ENCODE data around the gene TENT4B.
A peak's percentile ranks its signal among the peaks of the same experiment; 100 is the strongest.
"Not testable (repeated sequence)": the region's sequence is repeated elsewhere in the genome, so short reads cannot be mapped to it uniquely, and the experiment has no call there.

Gene TENT4B

DNA sequence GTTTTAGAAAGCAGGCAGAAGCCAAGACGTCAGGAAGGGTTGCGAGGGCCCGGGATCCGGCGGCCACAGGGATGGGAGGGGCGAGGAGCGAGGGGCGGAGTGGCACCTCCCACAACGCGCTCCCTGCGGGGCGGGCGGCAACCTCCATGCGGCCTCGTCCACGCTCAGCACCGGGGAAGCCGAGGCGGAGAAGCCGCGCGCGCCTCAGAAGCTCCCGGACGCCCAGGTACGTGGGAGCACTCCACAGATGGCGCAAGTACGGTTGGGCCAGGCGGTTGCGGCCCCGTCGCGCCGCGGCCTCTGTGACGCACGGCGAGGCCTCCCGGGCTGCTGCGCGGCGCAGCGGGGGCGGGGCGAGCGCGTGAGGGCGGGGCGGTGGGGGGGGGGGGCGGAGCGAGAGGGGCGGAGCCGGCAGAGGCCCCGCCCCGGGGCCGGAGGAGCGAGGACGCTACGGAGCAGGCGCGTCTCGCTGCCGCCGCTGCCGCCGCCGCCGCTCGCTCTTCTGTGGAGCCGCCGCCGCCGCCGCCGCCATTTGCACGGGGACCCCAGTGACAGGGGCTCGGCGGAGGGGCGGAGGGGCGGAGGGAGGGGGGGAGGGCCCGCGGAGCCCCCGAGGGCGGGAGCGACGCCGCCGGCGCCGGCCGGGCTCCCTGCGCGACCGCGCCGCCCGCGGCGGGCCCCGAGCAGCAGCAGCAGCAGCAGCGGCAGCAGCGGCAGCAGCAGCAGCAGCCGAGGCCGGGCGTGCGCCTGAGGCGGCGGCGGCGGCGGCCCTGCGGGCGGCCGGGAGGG lies at the start of gene TENT4B:
TENT4B (plus strand) TSS at position 500 of the 789 bp plus-strand sequence. CDS start 316 bp downstream, outside the sequence.
- DNase-seq (ENCODE audit: insufficient read length, low spot score): peak; percentile 87
- no peak for FAIRE-seq
- TF ChIP-seq POLR2A (IDR thresholded peaks at IDR 0.05; ENCODE audit: low read depth, low read length): peak; percentile 91

DNA sequence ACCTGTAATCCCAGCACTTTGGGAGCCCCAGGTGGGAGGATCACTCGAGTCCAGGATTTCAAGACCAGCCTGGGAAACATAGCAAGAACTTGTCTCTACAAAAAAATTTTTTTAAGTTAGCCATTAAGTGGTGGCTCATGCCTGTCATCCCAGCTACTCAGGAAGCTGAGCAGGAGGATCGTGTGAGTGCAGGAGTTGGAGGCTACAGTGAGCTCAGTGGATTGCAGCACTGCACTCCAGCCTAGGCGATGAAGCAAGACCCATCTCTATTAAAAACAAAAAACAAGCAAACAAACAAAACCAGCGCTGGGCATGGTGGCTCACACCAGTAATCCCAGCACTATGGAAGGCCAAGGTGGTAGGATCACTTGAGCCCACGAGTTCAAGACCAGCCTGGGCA lies 49.3 kb upstream of the TENT4B start:
- no peak for DNase-seq (ENCODE audit: insufficient read length, low spot score)
- no peak for FAIRE-seq
- TF ChIP-seq POLR2A (IDR thresholded peaks at IDR 0.05; ENCODE audit: low read depth, low read length): no peak

DNA sequence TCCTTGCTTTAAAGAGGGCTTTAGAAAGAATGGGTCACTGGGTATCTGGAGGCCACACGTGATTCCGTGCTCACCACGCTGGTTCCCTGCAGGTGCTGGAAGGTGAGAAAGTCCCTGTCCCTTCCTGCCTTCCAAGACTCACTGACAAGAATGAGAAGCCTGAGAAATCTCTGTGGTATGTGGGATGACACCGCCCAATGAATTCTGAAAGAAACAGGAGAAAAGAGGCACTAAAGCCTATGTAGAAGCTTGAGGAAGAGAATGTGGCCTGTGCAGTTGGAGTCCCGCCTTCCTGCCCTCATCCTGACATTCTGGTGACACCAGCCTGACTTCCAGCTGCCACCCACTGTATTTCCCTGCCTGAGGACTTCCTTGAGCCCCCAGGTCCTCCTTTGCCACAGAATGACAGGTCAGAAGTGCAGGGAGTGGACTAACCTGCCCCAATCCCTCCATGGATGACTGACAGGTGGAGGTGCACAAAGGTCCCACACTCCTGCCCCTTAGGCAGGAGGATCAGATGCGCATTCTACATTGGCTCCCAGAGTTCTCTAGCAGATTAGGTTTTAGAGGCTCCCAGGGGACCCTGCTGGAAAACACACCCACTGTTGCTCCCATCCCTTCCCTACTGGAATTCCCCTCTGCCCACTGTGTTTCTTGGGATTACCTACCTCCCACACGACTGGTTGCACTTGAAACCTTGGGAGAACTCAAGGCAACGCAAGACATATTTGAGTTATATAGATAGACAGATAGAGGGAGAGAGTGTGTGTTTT lies 38.6 kb upstream of the TENT4B start:
- FAIRE-seq: no peak
- no peak for DNase-seq (ENCODE audit: insufficient read length, low spot score)
- no peak for TF ChIP-seq POLR2A (IDR thresholded peaks at IDR 0.05; ENCODE audit: low read depth, low read length)

DNA sequence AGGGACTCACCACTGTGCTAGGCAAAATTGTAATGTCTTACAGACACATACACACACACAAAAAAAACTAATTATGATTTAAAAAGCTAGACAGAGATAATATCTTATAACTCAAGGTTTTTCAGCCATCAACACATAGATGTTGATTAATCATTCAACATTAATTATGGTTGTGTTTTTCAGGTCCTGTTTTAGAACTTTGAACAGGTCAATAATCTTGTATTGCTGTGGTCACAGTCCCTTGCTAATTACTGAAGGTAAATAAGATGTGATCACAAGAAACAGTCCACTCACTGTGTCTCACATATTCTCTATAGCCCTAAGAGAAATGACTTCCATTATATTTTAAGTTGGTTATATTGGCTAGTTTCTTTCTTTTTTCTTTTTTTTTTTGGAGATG lies 32.4 kb upstream of the TENT4B start:
- FAIRE-seq: no peak
- TF ChIP-seq POLR2A (IDR thresholded peaks at IDR 0.05; ENCODE audit: low read depth, low read length): no peak
- DNase-seq (ENCODE audit: insufficient read length, low spot score): no peak

DNA sequence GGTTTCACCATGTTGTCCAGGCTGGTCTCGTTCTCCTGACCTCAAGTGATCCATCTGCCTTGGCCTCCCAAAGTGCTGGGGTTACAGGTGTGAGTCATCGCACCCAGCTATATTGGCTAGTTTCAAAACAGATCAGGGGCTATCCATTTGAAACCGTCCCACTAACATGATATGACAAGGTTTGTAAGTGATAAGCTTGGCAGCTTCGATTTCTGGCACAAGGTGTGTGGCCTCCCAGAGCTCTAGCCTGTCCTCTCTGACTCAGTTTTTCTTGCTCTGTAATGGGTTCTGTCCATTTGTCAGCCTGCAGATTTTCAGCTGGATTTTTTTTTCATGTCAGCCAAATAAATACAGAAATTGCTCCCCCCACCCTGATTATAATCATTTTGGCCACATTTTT lies 31.8 kb upstream of the TENT4B start:
- TF ChIP-seq POLR2A (IDR thresholded peaks at IDR 0.05; ENCODE audit: low read depth, low read length): no peak
- FAIRE-seq (no peak), DNase-seq (ENCODE audit: insufficient read length, low spot score) (no peak)

DNA sequence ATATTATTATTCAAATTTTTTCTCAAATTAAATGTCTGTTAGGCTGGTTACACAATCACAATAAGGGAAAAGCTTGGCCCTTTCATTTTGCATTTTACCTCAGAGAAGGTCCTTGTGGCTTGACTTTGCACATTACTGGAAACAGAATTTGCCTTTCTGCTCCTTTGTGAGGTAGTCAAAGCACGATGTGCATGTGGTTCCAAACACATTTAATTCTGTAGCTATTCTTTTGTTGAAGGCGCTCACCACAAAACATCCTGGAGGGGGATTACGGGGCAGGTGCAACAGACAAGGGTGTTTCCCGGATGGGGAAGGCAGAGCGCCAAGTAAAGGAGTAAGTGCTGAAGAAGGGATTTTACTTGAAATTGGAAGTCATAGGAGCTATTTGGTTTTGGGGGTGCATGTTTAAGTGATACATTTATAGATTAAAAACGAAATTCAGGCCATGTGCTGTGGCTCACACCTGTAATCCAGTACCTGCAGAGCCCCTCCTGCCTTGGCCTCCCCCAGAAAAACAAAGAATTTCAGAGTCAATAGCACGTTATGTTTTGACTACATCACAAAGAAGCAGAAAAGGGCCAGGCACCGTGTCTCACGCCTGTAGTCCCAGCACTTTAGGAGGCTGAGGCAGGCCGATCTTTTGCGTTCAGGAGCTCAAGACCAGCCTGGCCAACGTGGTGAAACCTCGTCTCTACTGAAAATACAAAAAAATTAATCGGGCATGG lies 31.2 kb upstream of the TENT4B start:
- FAIRE-seq (no peak), DNase-seq (ENCODE audit: insufficient read length, low spot score) (no peak)
- no peak for TF ChIP-seq POLR2A (IDR thresholded peaks at IDR 0.05; ENCODE audit: low read depth, low read length)

DNA sequence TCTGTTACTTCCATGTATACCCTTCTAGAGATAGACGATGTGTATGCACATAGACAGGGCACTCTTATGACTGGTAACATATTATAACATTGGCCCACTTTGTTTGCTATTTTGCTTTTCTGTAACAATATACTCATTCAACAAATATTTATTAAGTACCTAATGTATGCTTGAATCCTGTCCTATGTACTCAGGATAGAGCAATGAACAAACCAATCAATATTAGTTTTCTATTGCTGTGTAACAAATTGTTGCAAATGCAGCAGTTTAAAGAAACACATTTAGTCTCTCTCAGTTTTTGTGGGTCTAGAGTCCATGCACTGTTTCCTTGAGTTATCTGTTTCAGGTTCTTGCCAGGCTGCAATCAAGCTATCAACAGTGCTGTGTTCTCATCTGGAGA lies 29.7 kb upstream of the TENT4B start:
- FAIRE-seq: no peak
- no peak for TF ChIP-seq POLR2A (IDR thresholded peaks at IDR 0.05; ENCODE audit: low read depth, low read length)
- DNase-seq (ENCODE audit: insufficient read length, low spot score): no peak

DNA sequence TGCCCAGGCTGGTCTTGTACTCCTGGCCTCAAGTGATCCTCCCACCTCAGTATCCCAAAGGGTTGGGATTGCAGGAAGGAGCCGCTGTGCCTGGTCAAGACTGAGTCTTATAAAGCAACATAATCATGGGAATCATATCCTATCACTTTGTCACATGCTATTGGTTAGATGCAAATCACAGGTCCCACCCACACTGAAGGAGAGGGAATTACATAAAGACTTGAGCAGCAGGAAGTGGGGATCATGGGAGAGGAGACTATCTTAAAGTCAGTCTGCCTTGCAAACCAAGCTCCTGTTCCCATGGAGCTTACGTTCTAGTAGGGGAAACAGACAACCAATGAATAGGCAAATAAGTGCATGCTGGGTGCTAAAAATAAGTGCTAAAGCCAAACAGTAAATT lies 28.3 kb upstream of the TENT4B start:
- DNase-seq (ENCODE audit: insufficient read length, low spot score): no peak
- FAIRE-seq: no peak
- TF ChIP-seq POLR2A (IDR thresholded peaks at IDR 0.05; ENCODE audit: low read depth, low read length): no peak

DNA sequence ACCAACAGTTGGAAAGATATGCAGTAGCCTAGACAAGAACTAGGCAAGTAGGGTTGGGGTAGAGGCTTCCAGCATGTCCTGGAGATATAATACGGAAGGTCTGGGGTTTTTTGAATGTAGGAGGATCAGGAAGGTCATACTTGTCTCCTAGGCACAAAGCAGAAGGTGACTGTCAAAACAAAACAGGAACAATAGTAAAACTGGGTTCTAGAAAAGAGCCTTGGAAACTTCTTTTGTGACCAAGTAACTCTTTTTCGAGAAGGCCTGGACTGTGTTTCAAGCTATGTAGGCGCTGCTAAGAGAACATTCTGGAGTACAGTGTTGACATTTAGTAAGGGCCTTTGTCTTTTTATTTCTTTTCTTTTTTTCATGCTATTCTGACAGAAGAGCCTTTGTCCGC lies 26.9 kb upstream of the TENT4B start:
- TF ChIP-seq POLR2A (IDR thresholded peaks at IDR 0.05; ENCODE audit: low read depth, low read length): no peak
- DNase-seq (ENCODE audit: insufficient read length, low spot score): no peak
- FAIRE-seq: no peak

DNA sequence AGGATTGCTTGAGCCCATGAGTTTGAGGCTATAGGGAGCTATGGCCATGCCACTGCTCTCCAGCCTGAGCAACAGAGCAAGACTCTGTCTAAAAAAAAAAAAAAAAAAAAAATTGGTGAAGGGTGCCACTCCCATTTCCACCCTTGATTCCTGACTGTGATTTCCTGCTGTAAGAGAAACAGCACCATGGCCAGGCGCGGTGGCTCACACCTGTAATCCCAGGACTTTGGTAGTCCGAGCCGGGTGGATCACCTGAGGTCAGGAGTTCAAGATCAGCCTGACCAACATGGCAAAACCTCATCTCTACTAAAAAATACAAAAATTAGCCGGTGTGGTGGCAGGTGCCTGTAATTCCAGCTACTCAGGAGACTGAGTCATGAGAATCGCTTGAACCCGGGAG lies 20.5 kb upstream of the TENT4B start:
- not testable (repeated sequence) for FAIRE-seq; DNase-seq (ENCODE audit: insufficient read length, low spot score)

DNA sequence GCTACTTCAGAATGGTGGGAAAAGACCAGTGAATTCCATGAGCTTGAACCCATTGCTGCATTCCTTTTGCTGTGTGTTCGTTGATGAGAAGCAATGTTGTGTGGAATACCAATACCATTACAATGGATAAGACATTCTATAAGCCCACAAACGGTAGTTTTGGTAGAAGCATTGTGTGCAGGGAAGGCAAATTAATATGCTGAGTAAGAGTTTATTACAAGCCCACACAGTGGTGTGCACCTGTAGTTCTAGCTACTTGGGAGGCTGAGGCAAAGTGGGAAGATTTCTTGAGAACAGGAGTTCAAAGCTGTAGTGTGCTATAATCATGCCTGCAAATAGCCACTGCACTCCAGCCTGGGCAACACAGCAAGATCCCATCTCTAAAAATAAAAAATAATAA lies 19.9 kb upstream of the TENT4B start:
- no peak for TF ChIP-seq POLR2A (IDR thresholded peaks at IDR 0.05; ENCODE audit: low read depth, low read length)
- FAIRE-seq (no peak), DNase-seq (ENCODE audit: insufficient read length, low spot score) (no peak)

DNA sequence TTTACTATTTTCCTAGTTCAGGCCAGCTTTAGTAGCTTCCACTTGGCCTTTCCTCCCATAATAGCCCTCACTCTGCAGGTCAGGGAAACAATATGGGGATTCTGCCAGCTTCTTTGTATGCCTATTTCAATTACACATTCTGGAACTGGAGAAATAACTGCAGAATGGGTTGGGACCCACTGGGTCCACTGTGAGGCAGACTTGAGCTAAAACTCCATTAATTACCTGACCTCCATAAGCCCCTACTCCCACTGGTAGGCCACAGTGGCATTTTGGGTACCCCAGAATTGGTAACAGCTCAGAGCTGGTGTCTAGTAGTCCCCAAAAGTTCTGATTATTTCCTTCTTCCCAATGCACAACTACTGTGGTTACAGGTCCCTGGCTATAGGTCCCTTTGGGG lies 16.7 kb upstream of the TENT4B start:
- no peak for DNase-seq (ENCODE audit: insufficient read length, low spot score)
- TF ChIP-seq POLR2A (IDR thresholded peaks at IDR 0.05; ENCODE audit: low read depth, low read length): no peak
- FAIRE-seq: no peak

DNA sequence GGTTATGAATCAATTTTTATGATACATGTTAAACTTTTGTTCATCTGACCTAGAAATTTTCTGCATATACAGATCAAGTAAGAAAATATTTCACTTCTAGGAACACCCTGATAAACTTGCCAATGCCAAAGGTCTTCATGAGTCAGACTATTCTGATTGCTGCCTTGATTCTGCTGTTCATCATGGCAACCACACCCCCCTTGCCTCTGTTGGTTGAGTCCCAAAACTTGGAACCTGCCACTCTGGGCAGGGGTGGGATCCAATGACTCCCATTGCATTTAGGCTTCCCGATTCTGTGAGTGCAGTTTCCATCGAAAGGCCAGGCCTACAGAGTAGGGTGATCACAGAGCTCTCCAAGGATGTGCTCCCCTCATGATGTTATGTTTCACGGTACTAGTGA lies 15.8 kb upstream of the TENT4B start:
- no peak for TF ChIP-seq POLR2A (IDR thresholded peaks at IDR 0.05; ENCODE audit: low read depth, low read length)
- no peak for FAIRE-seq
- no peak for DNase-seq (ENCODE audit: insufficient read length, low spot score)

DNA sequence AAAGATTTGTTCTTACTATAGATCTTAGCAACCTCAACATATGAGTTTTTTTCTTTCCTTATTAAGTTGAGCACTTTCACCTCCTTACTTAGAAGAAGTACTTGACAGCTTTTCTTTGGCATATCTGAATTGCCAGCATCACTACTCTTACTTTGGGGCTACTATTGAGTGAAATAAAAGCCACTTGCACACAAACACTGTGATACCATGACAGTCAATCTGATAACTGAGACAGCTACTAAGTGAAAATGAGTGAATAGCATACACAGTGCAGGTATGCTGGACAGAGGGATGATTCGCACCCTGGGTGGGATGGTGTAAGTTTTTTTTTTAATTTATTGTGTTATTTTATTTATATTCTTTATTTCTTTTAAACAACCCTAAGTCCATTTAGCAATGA lies 13.5 kb upstream of the TENT4B start:
- TF ChIP-seq POLR2A (IDR thresholded peaks at IDR 0.05; ENCODE audit: low read depth, low read length): no peak
- DNase-seq (ENCODE audit: insufficient read length, low spot score) (no peak), FAIRE-seq (no peak)
